Testis (tissue), 2 donors: ENCODE results near the gene CREG2.

Experiments
- CTCF ChIP-seq, 3 experiments: fragments of 450-650 bp in 2 of 3; fragments of 200-600 bp in 1 of 3; sonication (generic) in 1 of 3; IDR thresholded peaks; one replicate each; pipeline ENCODE4 v1.5.1; 2016 to 2019; ENCODE audit warnings: antibody characterized with exemption in 3 of 3, mild to moderate bottlenecking in 2 of 3, moderate library complexity in 1 of 3
- POLR2A ChIP-seq: fragments of 450-650 bp; IDR thresholded peaks from one replicate; pipeline ENCODE4 v1.6.1; 2017; ENCODE audit warnings: antibody characterized with exemption, mild to moderate bottlenecking, moderate library complexity

GRCh38 chr2:101382442-101382841, 4.9 kb downstream of the CREG2 start:
- no peak for TF ChIP-seq POLR2A
- no peak for TF ChIP-seq CTCF (IDR thresholded peaks at IDR 0.05)
